ENCODE results near the gene HOXC9. TPM values are rescaled to one million over a fixed set of nuclear protein-coding genes. Genes with fewer than 3 reads are reported as not detected.
A peak's percentile ranks its signal among the peaks of the same experiment; 100 is the strongest.

HOXC9 gene
- total RNA-seq, 2 experiments from 2014 or later: not detected

DNA sequence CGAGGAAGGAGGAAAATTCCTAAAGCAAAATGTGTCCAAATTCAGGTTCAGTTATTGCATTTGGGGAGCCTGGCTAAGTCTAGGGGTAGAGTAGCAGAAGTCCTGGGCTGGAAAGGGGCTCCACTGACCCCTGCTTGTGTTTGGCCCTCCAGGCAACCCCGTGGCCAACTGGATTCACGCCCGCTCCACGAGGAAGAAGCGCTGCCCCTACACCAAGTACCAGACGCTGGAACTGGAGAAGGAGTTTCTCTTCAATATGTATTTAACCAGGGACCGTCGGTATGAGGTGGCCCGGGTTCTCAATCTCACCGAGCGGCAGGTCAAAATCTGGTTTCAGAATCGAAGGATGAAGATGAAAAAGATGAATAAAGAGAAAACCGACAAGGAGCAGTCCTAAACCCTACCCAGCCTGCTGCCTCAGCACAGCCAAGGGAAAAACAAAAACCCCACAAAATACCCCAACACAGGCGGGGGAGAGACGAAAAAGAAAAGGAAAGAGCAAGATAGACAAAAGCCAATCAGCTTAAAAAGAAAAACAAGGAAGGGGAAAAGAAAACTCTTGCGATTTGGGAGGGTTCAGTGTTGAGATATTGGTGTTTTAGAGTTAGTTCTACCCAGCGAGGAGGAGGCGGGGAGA is 2.4 kb downstream of the HOXC9 start:
- no peaks in the 10 kb centered on the region for H3K9me3 Mint-ChIP-seq
- intact Hi-C loops (cut with micrococcal nuclease): no loop called here
- H3K36me3 Mint-ChIP-seq (ENCODE audit: low read depth): no peaks in the 10 kb centered on the region

DNA sequence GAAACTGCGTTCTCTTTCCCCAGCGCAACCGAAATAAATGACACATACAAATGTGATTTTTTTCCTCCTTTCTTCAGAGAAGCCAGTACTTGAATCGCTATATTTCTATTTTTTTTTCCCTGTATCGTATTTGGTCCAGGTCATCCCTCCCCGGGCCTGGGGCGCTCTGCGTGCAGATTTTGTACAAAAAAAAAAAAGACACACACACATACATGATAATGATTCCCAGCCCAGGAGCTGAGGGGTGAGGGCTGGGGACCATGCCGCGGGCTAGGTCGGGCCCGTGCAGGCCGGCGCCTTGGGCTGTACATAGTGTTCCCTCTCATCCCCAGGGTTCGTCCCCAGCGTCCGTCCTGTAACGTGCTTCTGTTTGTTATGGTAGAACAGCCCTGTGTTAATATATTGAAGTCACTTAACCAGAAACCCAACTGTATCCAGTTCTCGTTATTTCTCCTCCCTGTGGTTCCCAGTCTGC is 3.0 kb downstream of the HOXC9 start:
- no peaks in the 10 kb centered on the region for H3K36me3 Mint-ChIP-seq (ENCODE audit: low read depth)
- no peak overlapping the region for H3K27ac Mint-ChIP-seq
- intact Hi-C loops (cut with micrococcal nuclease): no loop called here
- H3K4me3 Mint-ChIP-seq: no peak overlapping the region
- H3K27me3 Mint-ChIP-seq (ENCODE audit: low read depth): peaks cover 93% of the 10 kb centered on the region
- H3K4me1 Mint-ChIP-seq (ENCODE audit: low read depth): peaks cover 23% of the 10 kb centered on the region
- CTCF ChIA-PET: interaction anchor here (1.7 to 6.8 kb wide), 3 partner anchors 16 to 204 kb away, joined by 5 to 48 read pairs (median 38); partner anchors contain the start of gene HOXC10
- no peak for DNase-seq
- no peaks in the 10 kb centered on the region for H3K9me3 Mint-ChIP-seq

More for the DNA sequence above, 2.4 kb downstream of the HOXC9 start:
- CTCF ChIA-PET: interaction anchor here (1.7 to 6.8 kb wide), 2 partner anchors 16 to 205 kb away, joined by 5 to 38 read pairs; partner anchors contain the start of gene HOXC10
- no peak overlapping the region for H3K27ac Mint-ChIP-seq
- no peak for DNase-seq
- no peak overlapping the region for H3K4me3 Mint-ChIP-seq
- H3K27me3 Mint-ChIP-seq (ENCODE audit: low read depth): peaks cover 93% of the 10 kb centered on the region
- peaks cover 26% of the 10 kb centered on the region for H3K4me1 Mint-ChIP-seq (ENCODE audit: low read depth)

DNA sequence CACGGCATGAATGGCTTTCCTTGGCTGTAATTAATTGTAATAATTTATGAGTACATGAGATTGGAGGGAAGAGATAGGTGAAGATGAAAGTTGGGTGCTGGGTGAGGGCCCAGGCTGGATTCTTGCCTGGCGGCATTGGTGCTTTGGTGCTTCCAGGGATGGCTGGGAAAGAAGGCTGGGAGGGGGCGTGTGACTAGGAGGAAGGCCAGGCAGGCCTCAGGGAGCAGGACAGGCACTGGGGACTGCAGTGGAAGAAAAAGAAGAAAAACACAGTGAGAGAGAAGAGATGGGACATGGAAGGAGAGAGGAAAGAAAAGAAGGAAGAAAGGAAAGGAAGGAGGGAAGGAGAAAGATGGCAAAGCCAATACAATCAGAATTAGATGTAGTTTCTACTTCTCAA is 3.7 kb downstream of the HOXC9 start:
- H3K4me3 Mint-ChIP-seq: no peak overlapping the region
- no peak overlapping the region for H3K27ac Mint-ChIP-seq
- no peaks in the 10 kb centered on the region for H3K36me3 Mint-ChIP-seq (ENCODE audit: low read depth)
- H3K27me3 Mint-ChIP-seq (ENCODE audit: low read depth): peaks cover 92% of the 10 kb centered on the region
- no peaks in the 10 kb centered on the region for H3K9me3 Mint-ChIP-seq
- peaks cover 20% of the 10 kb centered on the region for H3K4me1 Mint-ChIP-seq (ENCODE audit: low read depth)
- intact Hi-C loops (cut with micrococcal nuclease): no loop called here
- DNase-seq: no peak
- CTCF ChIA-PET: interaction anchor here (1.1 to 6.8 kb wide), 7 partner anchors 13 to 203 kb away, joined by 3 to 72 read pairs (median 31); partner anchors contain the start of genes HOXC10 and SMUG1

DNA sequence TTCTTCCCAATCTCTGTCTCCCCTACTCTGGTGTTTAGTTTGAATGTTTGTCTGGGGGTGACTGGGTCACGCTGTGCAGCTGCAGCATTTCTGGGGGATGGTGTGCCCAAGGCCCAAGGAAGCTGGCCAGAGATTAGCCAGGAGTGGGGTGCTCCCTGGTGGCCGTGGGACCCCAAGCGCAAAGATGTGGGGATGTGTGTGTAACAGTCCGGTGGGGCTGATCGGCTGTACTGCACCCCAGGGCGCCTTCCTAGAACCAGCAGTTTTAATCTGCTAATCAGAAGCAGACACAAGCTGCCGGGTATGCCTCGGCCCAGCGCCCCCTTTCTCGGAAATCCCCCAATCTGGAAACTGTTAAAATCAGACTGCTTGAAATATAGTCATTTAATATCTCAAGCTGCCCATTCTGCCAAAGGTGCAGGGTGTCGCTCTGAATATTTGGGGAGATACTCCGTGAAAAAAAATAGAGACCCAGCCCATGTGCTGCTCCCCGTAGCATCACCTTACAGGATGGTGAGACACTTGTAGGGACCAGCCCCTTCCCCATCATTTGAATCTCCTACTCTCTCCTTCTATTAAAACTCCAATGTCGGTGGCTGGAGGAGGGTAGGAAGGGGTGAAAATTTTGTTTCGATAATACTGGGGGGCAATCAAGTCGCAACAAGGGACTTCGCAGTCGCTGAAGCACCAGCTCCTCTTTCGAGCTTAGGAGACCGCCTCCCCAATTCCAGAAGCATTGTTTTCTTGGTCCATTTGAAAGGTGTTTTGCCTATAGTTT is 4.3 kb downstream of the HOXC9 start:
- no peak overlapping the region for H3K27ac Mint-ChIP-seq
- peaks cover 20% of the 10 kb centered on the region for H3K4me1 Mint-ChIP-seq (ENCODE audit: low read depth)
- no peak for DNase-seq
- H3K36me3 Mint-ChIP-seq (ENCODE audit: low read depth): no peaks in the 10 kb centered on the region
- H3K4me3 Mint-ChIP-seq: no peak overlapping the region
- peaks cover 89% of the 10 kb centered on the region for H3K27me3 Mint-ChIP-seq (ENCODE audit: low read depth)
- no peaks in the 10 kb centered on the region for H3K9me3 Mint-ChIP-seq
- intact Hi-C loops (cut with micrococcal nuclease): no loop called here
- CTCF ChIA-PET: interaction anchor here (0.9 to 6.8 kb wide), 10 partner anchors 12 to 203 kb away, joined by 3 to 72 read pairs (median 6); partner anchors contain the start of genes HOXC10, HOXC5 and SMUG1

DNA sequence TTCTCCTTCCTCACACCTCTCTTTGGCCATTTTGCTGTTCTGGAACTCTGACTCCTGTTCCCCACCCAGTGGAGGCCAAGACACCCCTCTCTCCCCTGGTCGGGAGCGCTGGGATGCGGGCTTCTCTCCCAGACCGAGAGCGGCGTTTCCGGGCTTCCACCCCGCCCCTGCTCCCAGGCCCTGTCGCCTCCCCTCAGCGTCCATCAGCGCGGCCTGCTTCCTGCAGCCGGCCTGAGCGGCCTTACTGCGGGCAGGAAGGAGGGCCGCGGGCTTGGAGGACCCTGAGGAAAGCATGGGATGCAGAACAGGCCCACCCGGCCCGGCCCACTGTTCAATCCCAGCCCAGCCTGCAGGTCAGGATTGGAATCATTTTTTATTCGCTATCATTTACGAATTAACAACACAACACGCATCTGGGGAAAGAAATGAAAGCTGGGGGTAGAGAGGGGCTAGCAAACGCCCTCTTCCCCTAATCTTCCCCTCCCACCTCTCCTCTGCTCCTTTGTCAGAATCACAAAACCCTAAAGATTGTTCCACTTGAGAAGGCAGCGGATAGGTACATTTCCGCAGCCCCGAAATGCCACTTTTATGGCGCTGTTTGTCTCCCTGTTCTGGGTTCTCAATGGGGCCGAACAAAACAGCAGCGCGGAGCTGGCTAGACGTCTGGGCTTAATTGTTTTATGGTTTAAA is 5.0 kb downstream of the HOXC9 start:
- Mint-ChIP-seq H3K27me3 (ENCODE audit: low read depth) (peaks cover 92% of the 10 kb centered on the region), H3K4me3 (no peak overlapping the region), H3K36me3 (ENCODE audit: low read depth) (no peaks in the 10 kb centered on the region), H3K27ac (no peak overlapping the region), H3K4me1 (ENCODE audit: low read depth) (peaks cover 24% of the 10 kb centered on the region), H3K9me3 (no peaks in the 10 kb centered on the region)
- DNase-seq: no peak
- CTCF ChIA-PET: interaction anchor here (0.9 to 6.8 kb wide), 14 partner anchors 12 to 202 kb away, joined by 3 to 72 read pairs (median 5); partner anchors contain the start of genes HOXC10, HOXC5 and SMUG1
- intact Hi-C loops (cut with micrococcal nuclease): no loop called here

DNA sequence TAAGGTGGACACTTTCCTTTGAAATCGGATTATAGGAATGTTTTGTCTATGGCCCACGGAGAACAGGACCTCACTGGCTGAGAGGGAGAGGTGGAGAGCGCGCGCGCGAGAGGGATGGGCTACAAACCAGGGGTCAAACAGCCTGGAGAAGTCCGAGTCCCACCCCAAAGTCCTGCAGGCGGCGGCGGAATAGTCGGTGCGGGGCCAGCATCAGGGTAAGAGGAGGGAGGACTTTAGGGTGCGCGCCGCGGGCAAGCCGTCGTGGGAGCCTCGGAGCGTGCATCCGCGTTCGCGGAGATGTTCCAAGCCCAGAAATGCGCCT is 5.5 kb downstream of the HOXC9 start:
- Mint-ChIP-seq H3K4me3 (no peak overlapping the region), H3K27ac (no peak overlapping the region), H3K4me1 (ENCODE audit: low read depth) (peaks cover 24% of the 10 kb centered on the region), H3K9me3 (no peaks in the 10 kb centered on the region), H3K27me3 (ENCODE audit: low read depth) (peaks cover 92% of the 10 kb centered on the region), H3K36me3 (ENCODE audit: low read depth) (no peaks in the 10 kb centered on the region)
- DNase-seq: no peak
- intact Hi-C loops (cut with micrococcal nuclease): no loop called here
- CTCF ChIA-PET: interaction anchor here (0.6 to 6.8 kb wide), 15 partner anchors 11 to 262 kb away, joined by 3 to 72 read pairs (median 5); partner anchors contain the start of genes HOXC10, HOXC5 and SMUG1

DNA sequence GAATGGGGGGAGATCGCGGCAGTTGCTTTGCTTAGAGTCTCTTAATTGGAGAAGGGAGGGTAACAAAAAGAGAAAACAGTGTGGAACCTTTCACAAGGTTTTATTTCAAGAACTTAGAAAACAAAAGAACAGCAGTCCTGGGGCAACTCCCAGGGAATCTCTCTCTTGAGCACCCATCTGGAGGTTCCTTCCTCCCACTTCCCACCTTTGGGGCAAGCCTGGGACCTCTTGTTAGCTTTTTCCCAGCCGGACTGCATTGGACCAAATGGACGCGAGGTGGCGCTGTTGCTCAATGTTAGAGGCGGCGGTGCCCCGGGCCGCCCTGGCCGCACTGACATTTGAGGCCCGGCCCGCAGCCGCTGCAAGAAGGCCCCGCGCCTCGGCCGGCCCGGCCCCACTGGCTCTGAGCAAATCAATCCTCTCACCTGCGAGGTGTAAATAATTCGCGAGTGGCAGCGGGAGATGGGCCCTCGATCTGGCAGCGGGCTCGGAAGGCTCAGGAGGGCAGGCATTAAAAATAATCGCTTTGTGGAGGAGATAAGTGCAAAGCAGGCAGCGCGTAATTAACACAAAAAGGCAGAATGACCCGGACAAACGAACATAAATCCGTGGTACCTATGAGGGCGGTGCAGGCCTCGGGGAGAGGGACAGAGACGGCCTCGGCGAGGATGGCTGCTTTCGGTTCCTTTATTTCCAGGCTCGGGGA is 6.0 kb downstream of the HOXC9 start:
- Mint-ChIP-seq H3K27me3 (ENCODE audit: low read depth) (peaks cover 90% of the 10 kb centered on the region), H3K27ac (no peak overlapping the region), H3K9me3 (no peaks in the 10 kb centered on the region), H3K4me3 (peak overlapping the region; percentile 58), H3K36me3 (ENCODE audit: low read depth) (no peaks in the 10 kb centered on the region), H3K4me1 (ENCODE audit: low read depth) (peaks cover 25% of the 10 kb centered on the region)
- peak; percentile 91 for DNase-seq
- intact Hi-C loops (cut with micrococcal nuclease): loop anchor here (1.0 kb wide), 5 partner anchors 21 to 202 kb away; partner anchors contain the start of gene HOXC10
- CTCF ChIA-PET: interaction anchor here (0.6 to 6.8 kb wide), 21 partner anchors 9 to 261 kb away, joined by 3 to 72 read pairs (median 4); partner anchors contain the start of genes HOXC10, HOXC5 and SMUG1

DNA sequence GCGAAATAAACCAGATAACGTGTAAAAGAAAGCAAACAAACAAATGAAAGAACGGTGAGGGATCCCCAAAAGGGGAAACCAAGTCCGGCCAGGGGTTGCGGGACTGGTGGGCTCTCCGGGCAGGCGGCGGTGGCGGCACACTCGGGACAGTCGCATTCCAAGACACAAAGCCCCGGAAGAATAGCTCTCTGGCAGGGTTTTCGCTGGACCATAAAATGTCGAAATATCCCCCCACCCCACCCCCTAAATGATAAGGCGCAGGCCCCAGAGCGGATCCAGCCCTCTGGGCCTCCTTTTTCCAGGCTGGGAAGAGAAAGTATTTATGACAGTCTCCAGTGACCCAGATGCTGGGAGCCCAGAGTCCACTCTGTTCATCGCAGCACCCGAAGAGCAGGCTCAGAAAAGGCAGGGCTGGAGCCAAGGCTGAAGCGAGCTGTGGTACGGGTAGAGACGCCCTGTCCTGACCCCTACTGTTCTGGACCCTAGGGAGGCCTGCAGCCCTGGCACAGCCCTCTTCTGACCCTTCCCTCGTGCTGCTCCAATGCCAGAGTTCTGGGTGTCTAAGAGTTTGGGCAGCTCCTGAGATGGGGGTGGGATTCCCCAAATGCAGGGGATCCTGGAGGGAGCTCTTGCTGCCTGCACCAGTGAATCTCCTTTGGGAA is 6.7 kb downstream of the HOXC9 start:
- CTCF ChIA-PET: interaction anchor here (0.6 to 6.8 kb wide), 15 partner anchors 10 to 208 kb away, joined by 3 to 72 read pairs (median 5); partner anchors contain the start of genes HOXC10, HOXC5 and SMUG1
- H3K4me1 Mint-ChIP-seq (ENCODE audit: low read depth): peaks cover 30% of the 10 kb centered on the region

DNA sequence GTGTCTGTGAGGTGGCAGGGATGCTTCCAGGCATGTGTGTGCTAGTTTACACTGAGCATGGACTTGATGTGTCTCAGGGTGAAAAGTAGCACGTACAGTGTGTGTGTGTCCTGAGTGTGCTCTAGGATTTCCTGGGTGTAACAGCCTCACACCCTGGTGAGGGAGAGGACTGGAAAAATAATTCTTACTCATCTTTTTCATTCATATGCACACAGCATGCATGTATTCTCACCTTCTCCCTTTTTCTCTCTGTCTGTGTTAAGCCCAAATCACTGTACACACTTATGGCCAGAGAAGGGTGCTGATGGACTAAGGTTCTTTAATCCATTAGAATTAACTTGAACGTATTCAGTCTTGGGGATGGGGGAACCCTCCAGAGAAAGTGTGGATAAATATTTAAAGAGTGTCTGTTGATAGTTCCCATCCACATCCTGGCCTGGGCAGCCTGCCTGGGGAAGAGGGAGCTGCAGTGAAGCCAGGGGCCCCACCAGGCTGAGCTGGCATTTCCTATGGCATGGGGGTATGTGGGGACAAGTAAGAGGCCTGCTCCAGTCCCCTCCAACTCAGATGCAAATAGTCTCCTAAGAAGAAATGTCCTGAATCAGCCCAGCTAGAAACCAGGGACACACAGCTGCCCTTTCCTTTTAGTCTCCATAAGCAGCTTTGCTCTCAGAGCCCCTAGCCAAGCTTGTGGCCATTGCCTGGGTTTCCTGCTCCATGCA is 7.7 kb downstream of the HOXC9 start:
- Mint-ChIP-seq H3K36me3 (ENCODE audit: low read depth) (no peaks in the 10 kb centered on the region), H3K4me1 (ENCODE audit: low read depth) (peaks cover 27% of the 10 kb centered on the region), H3K9me3 (no peaks in the 10 kb centered on the region), H3K4me3 (no peak overlapping the region), H3K27ac (no peak overlapping the region), H3K27me3 (ENCODE audit: low read depth) (peaks cover 87% of the 10 kb centered on the region)
- intact Hi-C loops (cut with micrococcal nuclease): no loop called here
- CTCF ChIA-PET: interaction anchor here (0.6 to 6.8 kb wide), 11 partner anchors 10 to 301 kb away, joined by 3 to 72 read pairs (median 8); partner anchors contain the start of genes HOXC10, HOXC5 and SMUG1
- DNase-seq: no peak

More for the DNA sequence above, 6.7 kb downstream of the HOXC9 start:
- Mint-ChIP-seq H3K27me3 (ENCODE audit: low read depth) (peaks cover 90% of the 10 kb centered on the region), H3K4me3 (peak overlapping the region; percentile 58), H3K9me3 (no peaks in the 10 kb centered on the region), H3K36me3 (ENCODE audit: low read depth) (no peaks in the 10 kb centered on the region), H3K27ac (no peak overlapping the region)
- intact Hi-C loops (cut with micrococcal nuclease): loop anchor here (1.0 kb wide), 5 partner anchors 21 to 202 kb away; partner anchors contain the start of gene HOXC10
- DNase-seq: no peak

DNA sequence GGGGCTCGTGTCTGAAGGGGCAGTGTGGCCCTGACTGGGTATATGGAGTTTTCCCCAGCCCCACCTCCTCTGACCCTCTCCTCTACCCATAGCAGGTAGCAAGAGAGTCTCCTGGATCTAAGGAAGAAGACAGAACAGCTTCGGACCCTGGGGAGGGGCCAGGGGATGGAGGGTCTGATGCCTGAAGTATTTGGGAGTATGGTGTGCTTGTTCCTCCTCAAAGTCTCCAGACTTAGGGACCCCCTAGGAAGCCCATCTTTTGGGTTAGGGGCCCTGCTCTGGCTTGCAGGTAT is 8.2 kb downstream of the HOXC9 start:
- CTCF ChIA-PET: interaction anchor here (0.6 to 6.8 kb wide), 13 partner anchors 10 to 302 kb away, joined by 3 to 72 read pairs (median 6); partner anchors contain the start of genes HOXC10, HOXC5 and SMUG1
- H3K36me3 Mint-ChIP-seq (ENCODE audit: low read depth): no peaks in the 10 kb centered on the region
- intact Hi-C loops (cut with micrococcal nuclease): no loop called here
- no peak overlapping the region for H3K4me3 Mint-ChIP-seq
- peaks cover 87% of the 10 kb centered on the region for H3K27me3 Mint-ChIP-seq (ENCODE audit: low read depth)
- H3K4me1 Mint-ChIP-seq (ENCODE audit: low read depth): peaks cover 27% of the 10 kb centered on the region
- no peak overlapping the region for H3K27ac Mint-ChIP-seq
- no peak for DNase-seq
- no peaks in the 10 kb centered on the region for H3K9me3 Mint-ChIP-seq
